Stimulated activated CD8-positive, alpha-beta memory T cell treated with anti-CD3 and anti-CD28 coated beads, Interleukin-7, amount 100 ng/mL, for 24 hours (primary cell): ENCODE measurements around the gene RASGEF1C.
"Not testable (repeated sequence)": the region's sequence is repeated elsewhere in the genome, so short reads cannot be mapped to it uniquely, and the experiment has no call there.

Experiments
- DNase-seq: peaks from one replicate; pipeline ENCODE4 v3.0.0-alpha.2; 2020; ENCODE audit warnings: low read depth

Gene RASGEF1C

DNA sequence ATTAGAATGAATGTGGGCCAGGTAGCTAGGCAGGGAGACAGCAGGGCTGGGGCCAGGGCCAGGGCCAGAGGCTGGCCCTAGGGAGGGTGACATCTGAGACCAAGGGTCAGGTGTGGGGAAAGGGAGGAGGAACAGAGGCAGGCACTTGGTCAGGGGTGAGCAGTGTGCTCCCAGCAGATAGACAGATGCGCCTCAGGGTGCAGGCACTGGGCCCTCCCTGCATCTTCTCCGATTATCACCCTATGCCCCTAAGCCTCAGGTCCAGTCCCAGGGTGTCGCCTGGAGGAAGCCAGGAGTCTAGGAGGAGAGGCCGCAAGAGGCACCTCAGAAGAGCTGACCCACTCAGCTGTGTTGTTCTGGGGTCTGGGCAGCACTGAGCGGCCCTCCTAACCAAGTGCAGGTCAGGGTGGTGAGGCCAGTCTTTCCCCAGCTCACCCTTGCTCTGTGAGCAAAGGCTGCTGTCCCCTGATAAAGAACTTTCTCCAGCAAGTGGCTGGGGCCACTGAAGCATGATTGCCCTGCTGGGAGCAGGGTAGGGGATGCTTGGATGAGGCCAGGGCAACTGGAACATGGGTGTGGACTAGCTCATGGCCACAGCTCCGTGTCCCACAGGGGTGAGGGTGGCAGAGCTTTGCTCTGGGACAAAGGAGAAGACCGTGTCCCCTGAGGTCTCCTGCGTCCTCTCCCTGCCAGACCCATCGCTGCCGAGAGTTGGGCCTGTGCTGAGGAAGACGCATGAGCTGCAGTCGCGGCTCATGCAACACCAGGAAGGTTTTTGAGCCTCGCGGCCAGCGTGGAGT is 2.1 kb upstream of the RASGEF1C start:
- DNase-seq = no peak

- DNase-seq = not testable (repeated sequence)
These were observed 1.1 kb upstream of the RASGEF1C start for GRCh38 chr5:180210077-180210476.

- DNase-seq = no peak
These were observed 453 bp downstream of the RASGEF1C start for GRCh38 chr5:180208435-180209081.

DNA sequence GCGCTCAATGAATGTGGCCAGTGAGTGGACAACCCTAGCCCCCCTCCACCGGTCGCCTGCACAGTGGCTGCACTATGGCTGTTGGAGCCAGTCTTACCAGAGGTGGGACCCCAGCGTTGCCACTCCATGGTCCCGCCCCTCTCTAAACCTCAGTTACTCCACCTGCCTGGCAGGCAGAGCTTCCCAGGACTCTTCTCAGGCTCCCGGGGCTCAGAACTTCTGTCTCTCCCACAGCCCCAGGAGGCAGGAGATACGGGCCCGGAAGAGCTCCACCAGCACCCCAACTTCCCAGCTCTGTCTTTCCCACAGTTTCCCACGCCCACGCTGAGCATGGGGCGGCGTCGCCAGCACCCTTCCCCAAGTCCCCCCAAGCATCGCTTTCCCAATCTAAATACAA is 975 bp downstream of the RASGEF1C start:
- no peak for DNase-seq

GRCh38 chr5:180207593-180207992 is 1.4 kb downstream of the RASGEF1C start:
- DNase-seq = no peak

DNA sequence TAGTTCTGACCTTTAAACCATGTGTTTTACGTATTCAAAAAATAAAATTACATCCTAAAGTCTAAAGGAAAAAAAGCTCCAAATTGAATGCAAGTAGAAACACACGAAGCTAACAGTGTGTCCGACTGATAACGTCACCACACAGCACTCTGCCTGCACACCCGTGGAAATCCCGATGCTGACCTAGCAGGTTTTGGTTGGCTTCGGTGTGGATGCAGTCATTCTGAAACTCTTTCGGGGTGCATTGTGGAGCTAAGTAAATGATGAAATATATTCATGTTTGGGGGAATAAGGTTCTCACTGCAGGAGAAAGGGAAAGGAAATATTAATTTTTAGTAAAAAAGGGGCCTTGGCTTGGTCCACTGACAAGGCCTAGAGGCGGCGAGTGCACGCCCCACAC is 2.0 kb downstream of the RASGEF1C start:
- no peak for DNase-seq

- DNase-seq = no peak
These were observed 3.1 kb downstream of the RASGEF1C start for GRCh38 chr5:180205916-180206315.

DNA sequence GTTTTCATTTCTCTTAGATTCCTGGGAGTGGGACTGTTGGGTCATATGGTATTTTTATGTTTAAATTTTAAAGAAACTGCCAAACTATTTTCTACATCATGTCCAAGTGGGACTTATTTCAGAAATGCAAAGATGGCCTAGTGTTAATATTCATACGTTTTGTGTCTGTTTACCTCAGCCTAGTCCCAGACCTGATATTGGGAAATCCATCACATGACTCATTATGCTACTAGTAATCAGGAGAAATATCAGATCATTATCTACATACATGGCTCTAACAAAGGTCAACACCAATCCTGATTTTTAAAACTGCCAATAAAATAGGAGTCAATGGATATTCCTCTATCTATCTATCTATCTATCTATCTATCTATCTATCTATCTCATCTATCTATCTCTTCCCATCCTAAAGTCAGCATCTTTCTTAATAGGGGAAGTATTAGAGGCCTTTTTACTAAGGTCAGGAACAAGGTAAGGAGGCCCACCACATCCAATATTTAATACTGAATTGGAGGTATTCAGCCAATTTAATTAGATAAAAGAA is 4.7 kb downstream of the RASGEF1C start:
- no peak for DNase-seq

DNA sequence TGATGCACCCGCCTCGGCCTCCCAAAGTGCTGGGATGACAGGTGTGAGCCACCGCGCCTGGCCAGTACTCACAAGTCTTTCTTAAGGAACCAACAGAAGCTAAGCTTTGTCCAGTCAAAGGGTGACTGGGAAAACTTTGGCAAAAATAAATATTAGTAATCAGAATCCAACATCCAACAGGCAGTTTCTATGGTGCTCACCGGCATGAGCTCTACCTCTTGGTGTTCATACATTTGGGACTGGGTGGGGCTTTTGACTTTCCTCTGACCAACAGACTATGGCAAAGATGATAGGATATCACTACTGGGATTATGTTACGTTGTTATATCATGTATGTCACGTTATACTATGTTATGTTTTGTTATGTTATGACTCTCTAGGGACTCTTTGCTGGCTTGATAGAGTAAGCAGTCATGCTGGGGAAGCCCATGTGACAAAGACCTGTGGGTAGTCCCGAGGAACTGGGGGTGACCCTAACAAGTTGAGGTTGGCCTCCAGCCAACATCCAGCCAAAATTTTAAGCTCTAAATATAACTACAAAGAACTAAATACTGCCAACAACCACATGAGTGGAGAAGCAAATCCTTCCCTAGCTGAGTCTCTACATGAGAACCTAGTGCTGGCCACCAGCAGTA is 6.0 kb downstream of the RASGEF1C start:
- DNase-seq = no peak

DNA sequence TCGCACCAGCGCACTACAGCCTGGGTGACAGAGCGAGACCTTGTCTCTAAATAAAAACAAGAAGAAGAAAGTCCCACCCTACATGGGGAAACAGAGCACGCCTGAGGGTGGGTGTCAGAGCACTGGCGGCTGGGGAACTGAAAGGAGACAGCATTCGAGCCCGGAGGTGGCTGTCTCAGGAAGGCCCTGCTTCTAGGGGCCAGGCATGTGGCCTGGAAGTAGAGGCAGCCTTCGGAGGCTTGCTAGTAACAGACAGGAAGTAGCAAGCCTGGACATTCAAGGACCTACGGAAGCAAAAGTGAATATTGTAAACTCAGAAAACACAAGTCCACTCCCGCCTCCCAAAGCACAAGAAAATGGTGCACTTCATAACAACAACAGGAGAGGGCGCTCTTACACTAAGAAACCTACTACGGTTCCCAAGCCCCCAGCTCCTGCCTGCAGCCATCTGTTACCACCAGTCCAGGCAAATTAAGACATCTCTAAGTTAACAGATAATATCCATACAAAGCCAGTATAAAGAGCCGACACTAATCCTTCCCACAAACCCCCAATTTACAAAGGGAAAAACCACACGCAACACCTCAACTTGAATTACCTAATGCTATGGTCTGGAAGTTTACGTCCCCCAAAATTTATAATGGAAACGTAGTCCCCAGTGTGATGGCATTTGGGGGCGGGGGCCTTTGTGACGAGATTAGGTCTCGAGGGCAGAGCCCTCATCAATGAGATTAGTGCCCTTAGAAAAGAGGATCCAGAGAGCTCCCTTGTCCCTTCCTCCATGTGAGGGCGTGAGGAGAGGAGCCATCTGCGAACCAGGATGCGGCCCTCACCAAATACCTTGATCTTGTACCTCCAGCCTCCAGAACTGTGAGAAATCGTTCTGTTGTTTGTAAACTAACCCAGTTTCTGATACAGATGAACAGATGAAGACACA is 7.7 kb downstream of the RASGEF1C start:
- no peak for DNase-seq

- DNase-seq = no peak
These were observed 9.6 kb downstream of the RASGEF1C start for GRCh38 chr5:180199390-180199789.

DNA sequence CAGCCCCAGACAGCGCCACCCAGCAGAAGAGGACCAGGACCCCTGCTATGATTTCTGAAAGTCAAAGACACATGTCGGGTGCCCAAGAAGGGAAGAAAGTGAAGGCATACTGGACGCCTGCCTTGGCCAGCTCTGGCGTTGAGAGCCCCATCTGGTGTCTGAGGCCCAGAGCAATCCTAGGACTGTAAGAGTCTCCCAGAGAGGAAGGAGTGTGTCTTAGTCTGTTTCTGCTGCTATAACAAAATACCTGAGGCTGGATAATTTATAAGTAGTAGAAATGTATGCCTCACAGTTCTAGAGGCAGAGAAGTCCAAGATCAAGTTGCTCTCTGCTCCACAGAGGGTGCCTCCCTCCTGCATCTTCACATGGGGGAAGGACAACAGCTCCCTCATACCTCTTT is 10.8 kb downstream of the RASGEF1C start:
- DNase-seq = no peak

- no peak for DNase-seq
These were observed 11.9 kb downstream of the RASGEF1C start for GRCh38 chr5:180197016-180197702.

DNA sequence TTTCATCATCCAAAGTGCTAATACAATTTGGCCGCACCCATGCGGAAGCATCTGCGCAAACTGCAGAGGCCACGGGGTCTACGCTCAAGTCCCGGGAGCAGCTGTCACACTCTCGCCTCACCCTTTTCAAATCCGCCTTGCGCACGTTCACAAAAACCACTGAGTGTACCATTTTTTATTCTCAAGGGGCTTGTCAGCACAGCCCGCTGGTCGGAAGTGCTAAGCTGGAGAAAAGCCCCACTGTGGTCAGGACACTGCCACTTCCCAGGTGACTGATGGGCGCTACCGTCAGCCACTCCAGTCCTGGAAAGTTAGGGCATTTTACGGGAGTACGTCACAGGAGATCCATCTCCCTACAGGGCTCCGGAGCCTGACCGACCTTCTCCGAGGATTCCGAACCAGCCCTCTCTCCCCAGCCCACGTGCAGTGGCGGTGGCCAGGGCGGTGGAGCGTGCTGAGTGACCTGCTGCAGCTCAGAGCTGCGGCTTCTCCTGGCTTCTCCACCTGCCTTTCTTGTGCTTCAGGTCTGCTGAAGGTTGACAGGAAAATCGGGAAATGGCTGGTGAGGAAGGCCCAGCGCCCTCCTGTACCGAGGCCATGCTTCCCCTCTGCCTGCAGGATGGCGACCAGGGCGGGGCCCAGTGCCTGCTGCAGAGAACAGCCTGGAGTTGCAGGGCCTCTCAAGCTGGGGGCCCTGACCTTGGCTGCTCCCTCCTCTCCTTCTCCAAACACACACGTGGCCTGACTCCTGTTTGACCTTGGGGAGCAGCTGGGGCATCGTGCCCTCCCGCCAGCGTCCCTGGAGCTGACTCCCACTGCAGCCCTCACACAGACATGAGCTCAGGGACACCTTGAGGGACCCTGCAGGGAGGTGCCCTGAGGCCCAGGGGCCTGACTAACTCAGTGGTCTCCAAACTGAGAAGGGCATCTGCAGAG is 14.3 kb downstream of the RASGEF1C start:
- DNase-seq = no peak

DNA sequence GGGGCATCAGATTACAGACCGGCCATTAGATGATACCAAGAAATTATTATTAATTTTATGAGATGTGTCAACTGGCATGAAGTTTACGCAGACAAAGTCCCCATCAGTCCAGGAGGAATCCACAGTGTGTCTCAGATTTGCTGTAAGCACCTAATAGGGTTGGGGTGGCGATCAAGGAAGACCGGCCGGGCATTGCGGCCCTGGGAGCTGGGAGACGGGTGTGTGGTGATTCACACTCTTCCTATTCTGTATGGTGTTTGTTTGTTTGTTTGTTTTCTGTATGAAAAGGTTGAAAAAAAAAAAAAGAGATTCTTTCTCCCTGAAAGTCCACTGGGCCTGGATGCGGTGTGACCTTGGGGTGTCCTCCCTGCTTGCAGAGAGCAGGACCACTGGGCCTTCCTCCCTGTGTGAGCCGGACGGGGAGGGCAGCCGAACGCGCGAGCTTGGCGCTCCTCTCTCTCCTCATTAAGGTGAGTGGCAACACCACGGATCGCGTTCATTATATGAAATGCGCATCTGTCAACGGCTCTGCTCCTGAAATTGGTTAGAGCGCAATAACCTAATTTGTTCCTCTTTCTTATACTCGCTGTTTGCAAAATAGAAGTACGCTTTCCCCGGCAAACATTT is 15.1 kb downstream of the RASGEF1C start:
- no peak for DNase-seq

DNA sequence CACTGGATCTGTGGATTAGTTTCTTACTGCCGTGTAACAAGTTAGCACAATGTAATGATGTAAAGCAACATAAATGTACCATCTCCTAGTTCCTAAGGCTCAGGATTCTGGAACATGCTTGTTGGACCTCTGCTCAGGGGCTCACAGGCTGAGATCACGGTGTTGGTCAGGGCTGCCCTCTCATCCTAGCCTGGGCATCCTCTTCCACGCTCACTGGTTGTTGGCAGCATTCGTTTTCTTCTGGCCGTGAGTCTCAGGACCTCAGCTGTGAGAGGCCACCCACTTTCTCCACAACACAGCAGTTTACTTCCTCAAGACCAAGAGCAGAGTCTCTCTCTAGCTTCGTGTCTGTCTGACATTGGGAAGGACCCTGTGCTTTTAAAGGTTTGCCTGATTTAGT is 17.3 kb downstream of the RASGEF1C start:
- no peak for DNase-seq

- DNase-seq = no peak
These were observed 21.2 kb downstream of the RASGEF1C start for GRCh38 chr5:180187767-180188166.

DNA sequence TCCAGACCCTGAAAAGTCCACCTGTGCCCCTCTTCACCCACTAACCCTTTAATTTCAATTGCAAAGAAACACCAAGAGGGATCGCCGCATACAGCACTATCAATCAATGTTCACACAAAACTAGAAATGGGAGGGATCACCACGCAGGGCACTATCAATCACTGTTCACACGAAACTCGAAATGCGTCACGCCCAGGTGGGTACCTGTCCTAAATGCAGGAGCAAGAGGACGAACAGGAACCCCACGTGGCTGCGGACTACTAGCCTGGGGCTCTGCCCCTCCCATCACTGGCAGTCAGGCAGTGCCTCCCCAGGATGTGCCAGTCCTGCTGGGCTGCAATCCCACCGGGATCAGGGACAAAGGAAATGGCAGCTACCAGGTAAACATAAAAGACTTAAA is 28.2 kb downstream of the RASGEF1C start:
- no peak for DNase-seq

GRCh38 chr5:180180421-180180820 is 28.6 kb downstream of the RASGEF1C start:
- no peak for DNase-seq
